Kidney (tissue), 14 donors: ENCODE measurements around the gene NBEA. TPM values are rescaled to one million over a fixed set of nuclear protein-coding genes. Genes with fewer than 3 reads are reported as not detected.

Experiments
- DNase-seq, 5 donors: peaks; one replicate each; pipeline ENCODE4 v3.0.0-alpha.2; 2013 to 2020
- FAIRE-seq: peaks from 2 replicates; lab custom pipeline; 2012; peaks lifted over from hg19 to GRCh38; lab: Jason Lieb, UNC
- H3K27ac ChIP-seq, 2 donors: one replicate each; pipeline ENCODE4 v1.7.0; 2013; ENCODE audit warnings: low read depth in 2 of 2, low read length in 2 of 2, inconsistent platforms in 1 of 2
- H3K27me3 ChIP-seq: one replicate; pipeline ENCODE4 v1.7.1; 2013; ENCODE audit warnings: low read length, inconsistent platforms; ENCODE audit not compliant: control insufficient read depth, insufficient read depth
- H3K36me3 ChIP-seq, 3 donors: one replicate each; pipeline versions ENCODE4 v1.7.0 to v1.7.1; 2013; ENCODE audit warnings: low read length in 3 of 3, control low read depth in 1 of 3, inconsistent platforms in 1 of 3; ENCODE audit not compliant: insufficient read depth in 3 of 3, control insufficient read depth in 2 of 3
- H3K4me1 ChIP-seq, 3 donors: one replicate each; pipeline versions ENCODE4 v1.7.0 to v1.7.1; 2013; ENCODE audit warnings: low read length in 3 of 3, inconsistent platforms in 1 of 3, low read depth in 1 of 3; ENCODE audit not compliant: control insufficient read depth in 2 of 3, insufficient read depth in 2 of 3
- H3K4me3 ChIP-seq, 3 donors: one replicate each; pipeline versions ENCODE4 v1.7.0 to v1.8.1; 2013; ENCODE audit warnings: low read length in 3 of 3, control low read depth in 1 of 3, inconsistent platforms in 1 of 3
- H3K9ac ChIP-seq, 3 donors: one replicate each; pipeline versions ENCODE4 v1.7.0 to v1.7.1; 2013; ENCODE audit warnings: low read length in 3 of 3, control low read depth in 1 of 3, inconsistent platforms in 1 of 3
- H3K9me3 ChIP-seq, 3 donors: one replicate each; pipeline versions ENCODE4 v1.7.0 to v1.7.1; 2013; ENCODE audit warnings: low read length in 3 of 3, control low read depth in 1 of 3, inconsistent platforms in 1 of 3; ENCODE audit not compliant: control insufficient read depth in 2 of 3, insufficient read depth in 1 of 3
- CTCF ChIP-seq: IDR thresholded peaks from 3 replicates; pipeline ENCODE4 v1.5.1; 2012; ENCODE audit warnings: mild to moderate bottlenecking, moderate library complexity, borderline replicate concordance; ENCODE audit not compliant: insufficient read depth; ENCODE audit errors: extremely low read depth
- intact Hi-C: fragments of 100-400 bp; cut with DNase I; formaldehyde crosslinking; loops from one replicate; pipeline ENCODE4 v1.11.1; 2022
- polyA plus RNA-seq: library from polyadenylated mRNA; stranded (reverse); fragments of 350-450 nt; fragmentation: Illumina TruSeq; extraction: RNeasy Lipid Tissue Mini Kit (QIAGEN cat#74804); gene quantifications from one replicate; pipeline ENCODE4 v1.2.3, GENCODE V29; 2014; ENCODE audit warnings: low read depth, low replicate concordance; ENCODE audit not compliant: insufficient read depth
- total RNA-seq: library from RNA; stranded (reverse); fragmentation: NEBNext Ultra II Directional; extraction: Animal tissue kit (Norgen Biotek cat#: 25700); gene quantifications from one replicate; pipeline ENCODE4 v1.2.1, GENCODE V29; 2021
- donor health status: control.
- donor health status: control.
- donor health status: control.
- donor health status: control.
- donor health status: control.
- donor health status: DM: yes; HTN: yes; CAD: no.
- donor health status: Normal renal cell carcinoma (clear cell type).

Gene NBEA
- total and polyA plus RNA-seq, 2 donors from 2014 or later: 4.7 to 14.6 TPM

- no peak for TF ChIP-seq CTCF
- no peak overlapping the region for H3K4me3 ChIP-seq
- H3K4me1 ChIP-seq: no peaks in the 10 kb centered on the region
- FAIRE-seq (no peak), DNase-seq (no peak)
- no peak overlapping the region for H3K27ac ChIP-seq
- no peaks in the 10 kb centered on the region for H3K9me3 ChIP-seq
- intact Hi-C loops: no loop called here
- H3K27me3 ChIP-seq: peaks cover 3% of the 10 kb centered on the region
- no peak overlapping the region for H3K9ac ChIP-seq
- no peaks in the 10 kb centered on the region for H3K36me3 ChIP-seq
These were observed 543.4 kb downstream of the NBEA start for GRCh38 chr13:35485424-35485823.

- intact Hi-C loops: no loop called here
These were observed 547.0 kb downstream of the NBEA start for GRCh38 chr13:35489050-35489449.

GRCh38 chr13:35496006-35496405 lies 553.9 kb downstream of the NBEA start:
- Histone ChIP-seq H3K9me3 (no peaks in the 10 kb centered on the region), H3K9ac (no peak overlapping the region), H3K27ac (no peak overlapping the region), H3K36me3 (no peaks in the 10 kb centered on the region), H3K27me3 (no peaks in the 10 kb centered on the region), H3K4me1 (no peaks in the 10 kb centered on the region), H3K4me3 (no peak overlapping the region)
- no peak for DNase-seq
- TF ChIP-seq CTCF: no peak
- intact Hi-C loops: no loop called here
- FAIRE-seq: no peak

More at GRCh38 chr13:35489050-35489449, 547.0 kb downstream of the NBEA start:
- Histone ChIP-seq H3K36me3 (no peaks in the 10 kb centered on the region), H3K4me3 (no peak overlapping the region), H3K27ac (no peak overlapping the region), H3K27me3 (no peaks in the 10 kb centered on the region), H3K9ac (no peak overlapping the region), H3K4me1 (no peaks in the 10 kb centered on the region), H3K9me3 (no peaks in the 10 kb centered on the region)
- FAIRE-seq: no peak
- DNase-seq: peak in 2 of 5 donors; percentile 35 to 69
- no peak for TF ChIP-seq CTCF

- H3K36me3 ChIP-seq: no peaks in the 10 kb centered on the region
- no peaks in the 10 kb centered on the region for H3K4me1 ChIP-seq
- no peak for TF ChIP-seq CTCF
- no peak overlapping the region for H3K27ac ChIP-seq
- no peaks in the 10 kb centered on the region for H3K27me3 ChIP-seq
- FAIRE-seq: no peak
- no peak for DNase-seq
- intact Hi-C loops: no loop called here
- H3K9me3 ChIP-seq: no peaks in the 10 kb centered on the region
- H3K4me3 ChIP-seq: no peak overlapping the region
- no peak overlapping the region for H3K9ac ChIP-seq
These were observed 554.8 kb downstream of the NBEA start for GRCh38 chr13:35496761-35497386.
